Liver (tissue), 2 donors: ENCODE results near the gene TSGA10.
"Not testable (repeated sequence)": the region's sequence is repeated elsewhere in the genome, so short reads cannot be mapped to it uniquely, and the experiment has no call there.

ENCODE experiments used
- CTCF ChIP-seq: fragments of 150-350 bp; IDR thresholded peaks from 2 replicates; pipeline ENCODE4 v1.5.1; 2017; ENCODE audit warnings: improper control_type of control experiment, low read depth, low read length; ENCODE audit not compliant: missing input control
- REST ChIP-seq: IDR thresholded peaks from 2 replicates; pipeline ENCODE4 v1.6.1; 2016; ENCODE audit warnings: antibody characterized with exemption, mild to moderate bottlenecking
- donor health status: healthy.

GRCh38 chr2:99135044-99135556 lies 19.6 kb downstream of the TSGA10 start:
- not testable (repeated sequence) for TF ChIP-seq CTCF, REST
